Activated CD4-positive, alpha-beta memory T cell treated with anti-CD3 and anti-CD28 coated beads, Interleukin-2, amount 10 ng/mL, durations not matched to agents 7 days and 5 days (primary cell): ENCODE data around the gene DHCR7. TPM values are rescaled to one million over a fixed set of nuclear protein-coding genes. Genes with fewer than 3 reads are reported as not detected.

ENCODE experiments used
- CTCF ChIA-PET: fragments of 350-600 bp; sonication (Branson Sonifier 250); formaldehyde crosslinking; loops from one replicate; lab custom pipeline; 2021; ENCODE audit warnings: antibody characterized with exemption, inconsistent platforms; lab: Charles Lee
- POLR2A ChIA-PET: fragments of 350-600 bp; sonication (Branson Sonifier 250); formaldehyde crosslinking; loops from one replicate; lab custom pipeline; 2021; ENCODE audit warnings: antibody characterized with exemption; lab: Charles Lee
- DNase-seq: peaks from one replicate; pipeline ENCODE4 v3.0.0-alpha.2; 2020
- H3K27ac Mint-ChIP-seq: one replicate; pipeline ENCODE4 v1.8.0; 2021; ENCODE audit warnings: mild to moderate bottlenecking, mixed read lengths
- H3K27me3 Mint-ChIP-seq: one replicate; pipeline ENCODE4 v1.8.0; 2021; ENCODE audit warnings: mixed read lengths
- H3K36me3 Mint-ChIP-seq: one replicate; pipeline ENCODE4 v1.8.0; 2021; ENCODE audit warnings: low read depth, mixed read lengths
- H3K4me1 Mint-ChIP-seq: one replicate; pipeline ENCODE4 v1.8.0; 2021; ENCODE audit warnings: mixed read lengths
- H3K4me3 Mint-ChIP-seq: one replicate; pipeline ENCODE4 v1.8.0; 2021; ENCODE audit warnings: mild to moderate bottlenecking, mixed read lengths
- H3K9me3 Mint-ChIP-seq: one replicate; pipeline ENCODE4 v1.8.0; 2021; ENCODE audit warnings: mixed read lengths
- total RNA-seq, 2 experiments: library from RNA; stranded (reverse); gene quantifications; one replicate each; pipeline ENCODE4 v1.2.3, GENCODE V29; 2021

Gene DHCR7
- total RNA-seq, 2 experiments from 2014 or later, result 74.4 to 79.6 TPM

- H3K27me3 Mint-ChIP-seq, result no peaks in the 10 kb centered on the region
- CTCF ChIA-PET, result no interaction called here
These were observed 63.1 kb downstream of the DHCR7 start for GRCh38 chr11:71385091-71385490.

GRCh38 chr11:71384561-71384960, 63.6 kb downstream of the DHCR7 start:
- ChIA-PET POLR2A (no interaction called here), CTCF (no interaction called here)
- peaks cover 16% of the 10 kb centered on the region for H3K9me3 Mint-ChIP-seq
- H3K4me1 Mint-ChIP-seq, result no peaks in the 10 kb centered on the region
- H3K27me3 Mint-ChIP-seq, result no peaks in the 10 kb centered on the region
- DNase-seq, result no peak
- H3K4me3 Mint-ChIP-seq, result no peak overlapping the region
- no peaks in the 10 kb centered on the region for H3K36me3 Mint-ChIP-seq
- no peak overlapping the region for H3K27ac Mint-ChIP-seq

More at GRCh38 chr11:71385091-71385490, 63.1 kb downstream of the DHCR7 start:
- no peak overlapping the region for H3K27ac Mint-ChIP-seq
- H3K9me3 Mint-ChIP-seq, result peaks cover 16% of the 10 kb centered on the region
- POLR2A ChIA-PET, result no interaction called here
- H3K4me1 Mint-ChIP-seq, result no peaks in the 10 kb centered on the region
- no peak overlapping the region for H3K4me3 Mint-ChIP-seq
- no peaks in the 10 kb centered on the region for H3K36me3 Mint-ChIP-seq
- no peak for DNase-seq

Other genes starting within 250 kb of the DHCR7 start
- not detected for gene SHANK2, start 195.8 kb downstream of the DHCR7 start, total RNA-seq
- gene NADSYN1, start 4.8 kb upstream of the DHCR7 start, total RNA-seq, result 100 to 1,000 TPM; 141 to 142 TPM
- gene KRTAP5-7, start 78.9 kb upstream of the DHCR7 start, total RNA-seq, result not detected
- not detected for gene KRTAP5-8, start 89.6 kb upstream of the DHCR7 start, total RNA-seq
- not detected for gene KRTAP5-9, start 100.0 kb upstream of the DHCR7 start, total RNA-seq
- under 1 TPM in 1 of 2 experiments, not detected in 1; 0.20 TPM for gene KRTAP5-10, start 117.2 kb upstream of the DHCR7 start, total RNA-seq
- not detected for gene KRTAP5-11, start 134.5 kb upstream of the DHCR7 start, total RNA-seq